HG03280 (cell line): ENCODE data around the gene FOXD1.
"Not testable (repeated sequence)": the region's sequence is repeated elsewhere in the genome, so short reads cannot be mapped to it uniquely, and the experiment has no call there.

Experiments used
- ATAC-seq: cut with Tn5 transposase; IDR thresholded peaks from one replicate; pipeline ENCODE4 v1.9.1; 2021; ENCODE audit warnings: mild to moderate bottlenecking, moderate library complexity; ENCODE audit not compliant: unreplicated experiment

FOXD1 gene

DNA sequence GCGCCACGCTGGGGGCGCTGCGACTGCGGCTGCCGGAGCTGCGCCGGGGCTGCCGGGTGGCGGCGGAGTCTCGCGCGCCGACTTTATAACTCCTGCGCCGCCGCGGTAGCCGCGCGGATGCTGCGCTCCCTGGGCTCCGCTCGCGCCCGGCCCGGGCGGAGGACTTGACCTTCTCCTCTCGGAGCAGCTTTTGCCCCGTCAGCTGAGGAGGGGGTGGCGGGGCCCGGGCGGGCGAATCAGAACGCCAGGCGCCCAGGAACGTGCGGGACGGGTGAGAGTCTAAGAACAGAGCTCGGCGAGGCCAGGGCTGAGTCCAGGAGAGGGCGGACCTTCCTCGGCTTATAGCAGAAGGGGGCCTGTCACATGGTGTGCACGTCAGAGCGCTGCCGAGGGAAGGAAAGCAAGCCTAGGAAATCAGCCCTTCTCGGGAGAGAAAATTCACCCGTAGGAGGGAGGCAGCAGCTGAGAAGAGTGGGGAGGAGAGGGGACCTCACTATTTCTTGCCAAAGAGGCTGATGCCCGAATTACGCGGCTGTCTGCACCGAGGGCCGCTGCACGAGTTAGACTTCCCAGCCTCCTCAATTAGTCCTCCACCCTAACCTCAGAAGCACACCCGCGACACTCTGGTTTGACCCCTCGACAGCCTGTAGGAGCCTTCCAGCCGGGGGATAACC, at the start of gene FOXD1:
Gene FOXD1, minus strand, starts transcription at position 315 of the 674 bp plus-strand sequence. CDS start 415 bp downstream, outside the sequence.
- no peak for ATAC-seq

DNA sequence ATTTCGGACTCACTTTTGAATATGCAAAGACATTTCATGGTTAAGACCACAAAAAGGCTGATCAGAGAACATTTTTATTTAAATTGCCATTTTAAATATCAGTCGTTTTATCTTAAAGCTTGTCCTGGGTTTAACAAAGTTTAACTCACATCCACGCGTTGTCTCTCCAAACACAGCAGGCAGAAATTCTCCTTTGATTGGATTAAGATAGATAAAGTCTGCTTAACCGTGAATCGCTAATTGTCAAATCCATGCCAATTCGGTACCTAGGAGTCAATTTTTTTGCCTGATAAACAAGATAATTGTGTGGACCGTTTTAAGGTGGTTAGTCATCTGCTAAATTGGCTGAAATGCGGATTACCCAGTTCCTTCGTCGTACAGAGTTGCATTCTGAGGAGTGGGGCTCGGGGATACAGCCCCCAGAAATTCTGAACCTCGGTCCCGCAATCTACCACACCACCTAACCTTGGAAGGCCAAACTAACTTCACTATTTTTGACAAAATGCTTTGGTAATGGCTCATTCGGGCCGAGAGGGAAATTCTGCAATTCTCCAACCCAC, 49.0 kb upstream of the FOXD1 start:
- peak; percentile 4 for ATAC-seq

DNA sequence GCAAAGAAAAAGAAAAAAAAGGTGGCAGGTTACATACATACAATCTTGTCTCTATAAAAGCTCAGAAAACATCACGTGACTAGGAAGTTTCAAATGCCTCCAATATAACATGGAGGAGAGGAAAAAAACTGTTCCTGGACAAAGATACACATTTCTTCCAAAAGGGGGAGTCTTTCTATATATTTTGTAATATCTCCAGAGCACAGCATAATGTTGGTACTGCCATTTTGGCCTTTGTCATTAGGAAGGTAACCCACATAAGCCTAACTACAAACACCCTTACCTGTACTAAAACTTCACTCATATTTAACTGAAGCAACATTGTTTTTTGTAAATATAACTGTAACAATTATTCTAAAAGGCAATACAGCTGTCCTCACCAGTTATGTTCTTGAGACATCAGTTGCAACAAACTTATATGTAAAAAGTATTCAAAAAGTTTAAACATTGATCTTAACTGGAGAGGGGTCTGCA, 48.4 kb upstream of the FOXD1 start:
- no peak for ATAC-seq

DNA sequence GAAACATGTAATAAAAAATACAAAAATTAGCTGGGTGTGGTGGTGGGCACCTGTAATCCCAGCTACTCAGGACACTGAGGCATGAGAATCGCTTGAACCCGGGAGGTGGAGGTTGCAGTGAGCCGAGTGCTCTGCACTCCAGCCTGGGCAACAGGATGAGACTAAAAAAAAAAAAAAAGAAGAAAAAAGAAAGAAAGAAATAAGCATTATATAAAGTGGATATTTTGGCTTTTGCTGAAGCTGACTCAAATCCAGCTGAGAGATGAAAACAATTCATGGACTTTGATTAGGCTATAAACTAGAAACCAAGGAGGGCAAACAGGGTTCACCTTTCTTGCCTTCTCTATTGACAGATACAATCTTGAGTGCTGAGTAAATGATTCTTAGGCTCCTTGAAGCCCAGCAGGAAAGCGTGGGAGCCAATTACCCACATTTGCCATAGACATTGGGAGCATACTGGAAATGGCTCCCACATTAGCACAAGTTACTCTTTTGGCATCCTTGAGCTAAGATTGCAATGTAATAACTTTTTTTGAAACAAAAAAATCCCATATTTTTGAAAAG, 47.3 kb upstream of the FOXD1 start:
- no peak for ATAC-seq

DNA sequence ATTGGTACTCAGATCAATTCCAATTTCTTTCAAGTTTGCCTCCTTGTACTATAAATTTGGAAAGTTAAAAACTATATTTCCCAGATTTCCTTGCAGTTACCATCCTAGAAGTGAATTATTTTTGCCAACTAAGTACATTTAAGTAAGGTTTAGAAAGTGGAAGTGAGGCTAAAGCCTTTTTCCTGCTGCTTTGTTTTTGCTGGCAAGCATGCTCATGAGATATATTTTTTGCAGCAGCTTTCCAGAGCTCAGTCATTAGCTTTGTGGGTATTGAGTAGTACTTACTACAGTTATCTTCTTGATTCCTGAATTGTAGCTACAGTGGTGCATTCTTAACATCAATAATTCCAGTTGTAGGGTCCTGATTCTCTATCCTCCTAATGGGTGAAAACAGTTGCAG, 46.1 kb upstream of the FOXD1 start:
- ATAC-seq = no peak

DNA sequence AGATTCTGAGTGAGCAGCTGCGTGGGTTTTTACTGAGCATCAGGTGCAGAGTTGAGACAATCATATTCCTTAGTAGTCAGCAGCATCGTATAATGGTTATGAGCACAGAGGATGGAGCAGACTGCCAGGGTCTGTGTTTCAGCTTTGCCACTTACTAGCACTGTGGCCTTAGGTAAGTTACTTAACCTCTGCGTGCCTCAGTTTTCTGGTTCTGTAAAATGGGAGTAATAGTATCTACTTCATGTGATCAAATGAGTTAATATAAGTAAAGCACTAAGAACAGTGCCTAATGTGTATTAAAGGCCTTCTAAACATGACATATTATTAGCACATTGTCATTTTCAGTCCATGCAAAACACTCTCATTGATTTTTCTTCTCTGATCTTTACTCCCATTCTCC, 44.8 kb upstream of the FOXD1 start:
- no peak for ATAC-seq

DNA sequence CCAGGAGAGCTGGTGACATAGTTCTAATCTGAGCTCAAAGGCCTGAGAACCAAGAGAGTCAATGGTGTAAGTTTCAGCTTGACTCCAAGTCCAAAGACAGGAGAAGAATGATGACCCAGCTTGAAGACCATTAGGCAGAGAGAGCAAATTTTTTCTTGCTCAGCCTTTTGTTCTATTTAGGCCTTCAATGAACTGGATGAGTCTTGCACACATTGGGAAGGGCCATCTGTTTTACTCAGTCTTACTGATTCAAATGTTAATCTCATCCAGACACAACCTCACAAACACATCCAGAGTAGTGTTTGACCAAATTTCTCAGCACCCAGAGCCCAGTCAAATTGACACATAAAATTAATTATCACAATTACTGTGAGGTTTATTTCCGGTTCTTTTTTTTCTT, 42.6 kb upstream of the FOXD1 start:
- no peak for ATAC-seq

DNA sequence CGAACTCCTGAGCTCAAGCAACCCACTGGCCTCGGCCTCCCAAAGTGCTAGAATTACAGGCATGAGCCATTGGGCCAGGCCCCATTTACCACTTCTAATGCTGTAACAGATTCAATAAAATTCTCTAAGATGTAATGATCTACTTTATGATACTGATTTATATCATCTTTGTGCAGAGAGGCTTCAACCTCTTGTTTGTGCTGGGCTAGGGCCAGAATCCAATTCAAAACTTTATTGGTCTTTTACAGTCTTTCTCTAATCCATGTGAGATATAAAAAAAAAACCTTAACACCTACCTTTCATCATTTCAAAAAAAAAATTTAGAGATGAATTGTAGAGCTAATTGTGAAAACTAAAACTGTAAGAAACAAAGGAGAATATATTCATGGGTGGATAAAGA, 41.5 kb upstream of the FOXD1 start:
- no peak for ATAC-seq

DNA sequence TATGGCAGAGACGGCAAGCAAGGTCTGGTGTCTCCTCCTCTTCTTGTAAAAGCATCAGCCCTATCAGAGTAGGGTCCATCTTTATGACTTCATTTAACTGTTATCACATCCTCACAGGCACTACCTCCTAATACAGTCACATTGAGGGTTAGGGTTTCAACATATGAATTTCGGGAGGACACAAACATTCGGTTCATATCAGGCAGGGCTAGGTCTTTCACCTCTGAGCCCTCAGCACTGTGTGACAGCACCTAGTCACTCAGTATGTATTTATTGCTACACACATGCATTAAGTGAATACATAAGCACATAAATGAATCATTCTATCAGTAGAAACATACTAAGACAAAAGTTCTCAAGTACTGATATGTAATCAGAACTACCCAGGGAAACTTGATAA, 40.2 kb upstream of the FOXD1 start:
- no peak for ATAC-seq

DNA sequence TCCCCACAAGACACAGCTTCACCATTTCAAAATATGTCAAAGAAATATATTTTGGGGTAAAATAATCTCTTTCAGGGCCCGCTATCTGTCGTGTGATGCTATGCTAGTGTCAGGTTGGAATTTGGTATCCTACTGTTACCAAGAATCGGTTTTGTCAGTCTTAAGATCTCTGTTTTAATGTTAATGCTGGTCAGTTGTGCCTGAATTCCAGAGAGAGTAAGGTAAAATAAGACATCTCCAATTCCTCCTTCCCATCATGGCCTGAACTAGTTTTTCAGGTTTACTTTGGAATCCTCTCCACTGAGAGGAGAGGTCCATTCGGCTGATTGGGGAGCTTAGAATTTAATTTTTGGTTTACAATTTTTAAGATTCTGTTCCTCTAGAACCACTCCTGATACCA, 39.2 kb upstream of the FOXD1 start:
- no peak for ATAC-seq

DNA sequence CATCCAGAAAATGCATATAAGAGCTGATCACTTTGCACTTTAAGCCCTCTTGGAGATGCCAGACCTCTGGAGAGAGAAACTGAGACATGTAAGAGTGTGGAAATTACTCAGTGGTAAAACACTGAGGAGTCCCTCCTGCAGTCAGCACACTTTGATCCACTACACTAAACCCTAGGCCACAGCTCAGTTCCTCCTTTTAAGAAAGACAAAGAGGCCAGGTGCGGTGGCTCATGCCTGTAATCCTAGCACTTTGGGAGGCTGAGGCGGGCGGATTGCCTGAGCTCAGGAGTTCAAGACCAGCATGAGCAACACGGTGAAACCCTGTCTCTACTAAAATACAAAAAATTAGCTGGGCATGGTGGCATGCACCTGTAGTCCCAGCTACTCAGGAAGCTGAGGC, 38.7 kb upstream of the FOXD1 start:
- not testable (repeated sequence) for ATAC-seq

DNA sequence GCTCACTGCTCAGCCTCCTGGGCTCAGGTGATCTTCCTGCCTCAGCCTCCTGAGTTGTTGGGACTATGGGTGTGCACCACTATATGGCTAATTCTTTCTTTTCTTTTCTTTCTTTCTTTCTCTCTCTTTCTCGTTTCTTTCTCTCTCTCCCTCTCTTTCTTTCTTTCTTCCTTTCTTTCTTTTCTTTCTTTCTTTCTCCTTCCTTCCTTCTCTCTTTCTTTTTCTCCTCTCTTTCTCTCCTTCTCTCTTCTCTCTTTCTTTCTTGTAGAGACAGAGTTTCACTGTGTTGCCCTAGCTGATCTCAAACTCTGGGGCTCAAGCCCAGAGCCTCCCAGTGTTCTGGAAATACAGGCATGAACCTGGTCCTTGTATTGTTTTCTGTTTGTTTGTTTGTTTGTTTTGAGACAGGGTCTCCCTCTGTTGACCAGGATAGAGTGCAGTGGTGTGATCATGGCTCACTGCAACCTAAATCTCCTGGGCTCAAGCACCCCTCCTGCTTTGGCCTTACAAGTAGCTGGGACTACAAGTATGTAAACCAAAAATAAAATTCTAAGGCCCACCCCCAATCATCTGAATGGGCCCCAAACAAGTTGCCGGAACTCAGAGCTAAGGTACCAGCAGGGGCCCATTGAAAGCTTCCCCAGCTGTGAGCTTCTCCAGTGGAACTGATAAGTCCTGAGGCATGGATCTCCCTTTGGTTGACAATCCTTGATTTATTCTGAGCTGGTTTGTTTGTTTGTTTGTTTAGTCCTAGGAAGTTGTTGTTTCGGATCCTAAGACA, 37.7 kb upstream of the FOXD1 start:
- no peak for ATAC-seq

DNA sequence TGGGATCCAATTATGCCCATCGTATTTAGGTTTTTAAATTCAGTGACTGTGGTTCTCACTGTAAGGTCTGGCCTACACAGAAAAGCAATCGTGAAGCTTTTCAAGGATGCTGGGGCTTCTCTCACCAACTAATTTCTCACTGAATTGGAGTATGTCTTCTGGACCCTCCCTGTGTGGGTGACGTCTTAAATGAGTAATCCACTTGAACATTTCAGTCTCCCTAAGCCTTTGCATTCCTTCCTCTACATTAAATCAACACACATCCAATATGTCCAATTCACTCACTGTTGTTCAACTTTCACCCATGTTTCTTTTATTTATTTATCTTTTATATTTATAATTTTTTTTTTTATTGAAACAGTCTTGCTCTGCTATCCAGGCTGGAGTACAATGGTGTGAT, 37.1 kb upstream of the FOXD1 start:
- no peak for ATAC-seq

DNA sequence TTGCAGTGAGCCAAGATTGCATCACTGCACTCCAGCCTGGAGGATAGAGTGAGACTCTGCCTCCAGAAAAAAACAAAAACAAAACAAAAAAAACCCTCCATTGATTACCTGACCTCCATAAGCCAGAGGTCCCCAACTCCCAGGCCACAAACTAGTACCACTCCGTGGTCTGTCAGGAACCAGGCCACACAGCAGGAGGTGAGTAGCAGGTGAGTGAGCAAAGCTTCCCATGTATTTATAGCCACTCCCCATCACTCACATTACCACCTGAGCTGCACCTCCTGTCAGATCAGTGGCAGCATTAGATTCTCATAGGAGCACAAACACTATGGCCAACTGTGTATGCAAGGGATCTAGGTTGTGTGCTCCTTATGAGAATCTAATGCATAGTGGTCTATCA, 35.9 kb upstream of the FOXD1 start:
- ATAC-seq = no peak

DNA sequence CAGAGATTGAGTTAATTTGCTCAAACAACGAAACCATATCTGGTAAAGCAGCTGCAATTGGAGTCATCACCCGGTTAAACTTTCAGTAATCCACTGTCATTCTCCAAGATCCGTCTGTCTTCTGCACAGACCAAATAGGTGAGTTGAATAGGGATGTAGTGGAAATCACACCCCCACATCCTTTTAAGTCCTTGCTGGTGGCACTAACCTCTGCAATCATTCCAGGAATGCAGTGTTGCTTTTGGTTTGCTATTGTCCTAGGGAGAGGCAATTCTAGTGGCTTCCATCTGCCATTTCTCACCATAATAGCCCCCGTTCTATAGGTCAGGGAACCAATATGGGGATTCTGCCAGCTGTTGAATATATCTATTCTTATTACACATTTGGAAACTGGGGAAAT, 35.1 kb upstream of the FOXD1 start:
- no peak for ATAC-seq

DNA sequence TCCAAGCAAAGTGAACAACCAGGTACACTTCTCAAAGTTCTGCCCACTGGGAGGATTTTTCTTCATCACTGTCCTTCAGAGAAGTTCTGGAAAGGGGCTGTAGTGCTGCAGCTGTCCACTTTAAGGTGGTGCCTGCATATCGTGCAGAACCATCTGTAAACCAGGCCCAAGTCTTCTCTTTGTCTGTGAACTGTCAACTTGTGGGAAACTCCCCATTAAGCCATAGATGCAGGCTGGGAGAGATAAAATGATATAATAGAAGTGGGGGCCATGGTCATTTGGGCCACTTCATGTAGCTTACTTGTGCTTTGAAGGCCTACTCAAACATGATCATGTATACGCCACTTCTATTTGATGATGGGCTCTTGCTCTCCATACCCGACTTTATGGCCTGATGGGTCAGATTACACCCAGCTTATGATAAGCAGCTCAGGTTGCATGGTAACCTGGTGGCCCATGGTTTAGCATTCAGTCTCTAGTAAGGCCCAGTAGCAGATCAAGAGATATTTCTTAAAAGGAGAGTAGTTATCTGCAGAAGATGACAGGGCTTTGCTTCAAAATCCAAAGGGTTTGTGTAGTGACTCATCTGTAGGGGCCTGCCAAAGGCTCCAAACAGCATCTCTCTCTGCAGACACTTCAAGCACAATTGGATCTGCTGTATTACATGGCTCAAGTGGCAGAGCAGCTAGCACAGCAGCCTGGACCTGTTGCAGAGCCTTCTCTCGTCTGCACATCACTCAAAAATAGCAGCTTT, 34.0 kb upstream of the FOXD1 start:
- ATAC-seq = no peak

DNA sequence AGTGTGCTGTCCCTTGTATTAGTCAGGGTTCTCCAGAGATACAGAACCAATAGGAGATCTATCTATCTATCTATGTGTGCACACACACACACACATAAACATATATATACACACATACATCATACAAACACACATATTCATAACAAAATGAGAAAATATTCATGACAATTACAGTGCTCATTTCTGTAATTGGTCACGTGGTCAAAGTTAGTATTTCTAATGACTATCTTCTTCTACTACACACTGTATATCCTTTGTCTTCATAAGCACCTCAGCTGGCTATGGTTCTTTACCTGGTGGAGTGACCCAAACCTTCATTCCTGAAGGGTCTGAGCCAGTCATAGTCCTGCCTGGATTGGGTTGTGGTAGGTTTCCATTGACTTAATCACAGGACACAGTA, 31.9 kb upstream of the FOXD1 start:
- no peak for ATAC-seq

DNA sequence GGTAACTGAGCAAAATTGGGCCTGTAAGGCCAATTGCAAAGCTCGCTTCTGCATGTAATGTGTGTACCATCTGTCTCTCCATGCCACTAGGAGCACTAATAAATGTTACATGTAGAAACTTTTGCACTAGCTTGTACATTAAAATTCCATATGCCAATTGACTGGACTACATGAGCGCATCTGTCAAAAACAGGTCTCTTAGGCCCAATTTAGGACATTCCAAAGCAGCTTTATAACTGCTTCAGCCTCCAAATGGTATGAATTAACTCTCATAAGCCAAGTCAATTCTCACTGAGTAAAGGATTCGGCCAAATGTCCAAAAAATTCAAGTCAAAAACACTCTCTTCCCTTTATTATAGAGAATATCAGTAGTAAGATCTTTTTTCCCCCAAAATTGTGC, 23.5 kb upstream of the FOXD1 start:
- ATAC-seq = no peak

DNA sequence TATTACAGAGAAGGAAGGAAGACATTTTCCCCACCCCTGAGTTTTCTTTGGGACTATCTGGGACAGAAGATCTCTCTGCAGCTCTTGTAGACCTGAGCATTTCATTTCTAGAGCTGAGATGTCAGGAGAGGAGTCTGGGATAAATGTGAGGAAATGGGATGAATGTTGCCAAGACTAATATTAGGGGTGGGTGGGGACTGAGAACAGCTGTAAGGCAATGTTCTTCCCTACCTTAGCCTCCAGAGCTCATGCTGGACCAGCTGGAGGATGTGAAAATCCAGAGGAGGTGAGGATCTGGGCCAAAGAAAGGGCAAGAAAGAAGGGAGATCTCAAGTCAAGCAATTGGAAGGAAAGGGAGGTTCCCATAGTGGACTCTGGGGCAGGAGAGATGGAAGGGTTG, 23.1 kb upstream of the FOXD1 start:
- ATAC-seq = no peak

DNA sequence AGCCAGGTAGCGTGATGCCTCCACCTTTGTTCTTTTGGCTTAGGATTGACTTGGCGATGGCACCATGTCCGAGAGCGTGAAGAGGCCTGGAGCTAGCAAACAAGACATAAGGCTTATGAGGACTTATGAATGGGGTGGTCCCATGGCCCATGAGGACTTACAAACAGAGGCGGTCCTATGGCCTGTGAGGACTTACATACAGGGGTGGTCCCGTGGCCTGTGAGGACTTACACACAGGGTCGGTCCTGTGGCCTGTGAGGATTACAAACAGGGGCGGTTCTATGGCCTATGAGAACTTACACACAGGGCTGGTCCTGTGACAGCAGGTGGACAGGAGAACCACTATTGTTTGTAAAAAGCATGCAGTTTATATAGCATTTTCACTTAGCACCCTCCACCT, 21.3 kb upstream of the FOXD1 start:
- ATAC-seq = no peak

DNA sequence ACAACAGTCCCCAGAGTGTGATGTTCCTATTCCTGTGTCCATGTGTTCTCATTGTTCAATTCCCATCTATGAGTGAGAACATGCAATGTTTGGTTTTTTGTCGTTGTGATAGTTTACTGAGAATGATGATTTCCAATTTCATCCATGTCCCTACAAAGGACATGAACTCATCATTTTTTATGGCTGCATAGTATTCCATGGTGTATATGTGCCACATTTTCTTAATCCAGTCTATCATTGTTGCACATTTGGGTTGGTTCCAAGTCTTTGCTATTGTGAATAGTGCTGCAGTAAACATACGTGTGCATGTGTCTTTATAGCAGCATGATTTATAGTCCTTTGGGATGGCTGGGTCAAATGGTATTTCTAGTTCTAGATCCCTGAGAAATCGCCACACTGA, 20.1 kb upstream of the FOXD1 start:
- ATAC-seq = not testable (repeated sequence)
